Measurements from ENCODE around the gene LYPD6B. TPM values are rescaled to one million over a fixed set of nuclear protein-coding genes. Genes with fewer than 3 reads are reported as not detected.
A peak's percentile ranks its signal among the peaks of the same experiment; 100 is the strongest.

The LYPD6B gene
- total RNA-seq (9.4 TPM), polyA plus RNA-seq (ENCODE audit: insufficient read depth, low read depth, low replicate concordance) (17.6 TPM)
- long read RNA-seq, donor 1, partial matches to known transcripts: 0 of 1 reads
- long read RNA-seq, donor 1, other reads (novel, unspliced or antisense): 0 of 1 reads
- long read RNA-seq, donor 2, partial matches to known transcripts: 0 of 3 reads
- long read RNA-seq, donor 2, other reads (novel, unspliced or antisense): 0 of 3 reads
- long read RNA-seq, donor 3, partial matches to known transcripts: 5 of 6 reads
- long read RNA-seq, donor 3, other reads (novel, unspliced or antisense): 0 of 6 reads
- long read RNA-seq, donor 4, transcript LYPD6B-204 (6 exons, 1,248 nt): major isoform, 6 of 7 reads
- long read RNA-seq, donor 4, partial matches to known transcripts: 0 of 7 reads
- long read RNA-seq, donor 4, other reads (novel, unspliced or antisense): 0 of 7 reads
- long read RNA-seq, donor 5: 0 reads
- long read RNA-seq, donor 6, partial matches to known transcripts: 0 of 5 reads
- long read RNA-seq, donor 6, other reads (novel, unspliced or antisense): 0 of 5 reads
- long read RNA-seq, donor 7, partial matches to known transcripts: 0 of 9 reads
- long read RNA-seq, donor 7, other reads (novel, unspliced or antisense): 8 of 9 reads
- long read RNA-seq, donor 8, partial matches to known transcripts: 0 of 5 reads
- long read RNA-seq, donor 8, other reads (novel, unspliced or antisense): 0 of 5 reads
- long read RNA-seq, donor 9, partial matches to known transcripts: 0 of 3 reads
- long read RNA-seq, donor 9, other reads (novel, unspliced or antisense): 0 of 3 reads
- long read RNA-seq, donor 10, partial matches to known transcripts: 0 of 2 reads
- long read RNA-seq, donor 10, other reads (novel, unspliced or antisense): 0 of 2 reads

DNA sequence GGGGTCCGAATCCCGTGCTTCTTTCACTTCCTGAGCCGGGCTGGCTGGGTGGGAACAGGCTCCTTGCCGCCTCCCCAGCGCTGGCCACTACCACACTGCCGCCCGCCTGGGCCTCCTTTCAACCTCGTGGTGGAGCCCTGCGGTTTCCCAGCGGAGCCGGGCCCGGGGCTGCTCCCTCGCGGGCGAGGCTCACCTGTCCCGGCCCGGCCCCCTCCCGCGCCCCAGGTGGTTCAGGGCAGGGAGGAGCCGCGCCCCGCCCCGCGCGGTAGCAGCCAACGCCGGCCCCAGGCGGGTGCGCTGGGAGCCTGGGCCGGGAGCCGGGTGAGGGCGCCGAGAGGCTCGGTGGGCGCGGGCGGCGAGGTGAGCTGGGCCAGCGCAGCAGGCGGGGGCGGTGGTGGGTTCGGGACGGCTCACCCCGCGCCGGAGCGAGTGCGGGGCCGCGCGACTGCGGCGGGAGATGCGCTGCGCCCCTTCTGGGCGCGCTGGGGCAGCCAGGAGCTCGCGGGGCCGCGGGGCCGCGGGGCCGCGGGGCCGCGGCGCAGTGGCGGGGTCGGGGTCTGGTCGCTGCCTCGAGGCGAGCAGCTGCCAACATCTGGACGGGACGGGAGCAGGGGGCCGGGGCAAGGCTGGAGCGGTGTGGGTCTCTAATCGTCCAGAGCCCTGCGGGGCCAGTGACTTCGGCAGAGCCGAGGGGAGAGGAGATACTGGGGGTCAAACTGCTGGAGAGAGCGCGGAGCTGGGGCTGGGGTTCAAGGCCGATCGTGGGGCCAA is at the start of gene LYPD6B:
LYPD6B (plus strand) TSS at position 258 of the 771 bp plus-strand sequence. CDS start 92,250 bp downstream, outside the sequence.
- FAIRE-seq: no peak
- intact Hi-C loops (cut with DNase I): no loop called here
- peak within 1 kb of the TSS in 1 of 3 donors; percentile 26 for H3K9ac ChIP-seq (ENCODE audit: low read length in 3 of 3)
- H3K9me3 ChIP-seq (ENCODE audit: control insufficient read depth in 2 of 3, insufficient read depth in 1 of 3, low read length in 3 of 3): no peaks in the 10 kb centered on the region
- peak; percentile 12 for TF ChIP-seq CTCF (IDR thresholded peaks at IDR 0.05; ENCODE audit: borderline replicate concordance, extremely low read depth, insufficient read depth)
- no peaks in the 10 kb centered on the region for H3K27me3 ChIP-seq (ENCODE audit: control insufficient read depth, insufficient read depth, low read length)
- no peaks in the 10 kb centered on the region for H3K4me1 ChIP-seq (ENCODE audit: control insufficient read depth in 2 of 3, insufficient read depth in 2 of 3, low read depth in 1 of 3, low read length in 3 of 3)
- H3K36me3 ChIP-seq (ENCODE audit: control insufficient read depth in 2 of 3, insufficient read depth in 3 of 3, low read length in 3 of 3): no peaks in the 10 kb centered on the region
- no peak within 1 kb of the TSS for H3K27ac ChIP-seq (ENCODE audit: low read depth in 2 of 2, low read length in 2 of 2)
- peak within 1 kb of the TSS; percentile 30 to 44 (median 39) for H3K4me3 ChIP-seq (ENCODE audit: low read length in 3 of 3)
- DNase-seq: peak; percentile 66 to 81 (median 74)

GRCh38 chr2:148989882-148990493 is 48.5 kb upstream of the LYPD6B start:
- Histone ChIP-seq H3K9me3 (ENCODE audit: control insufficient read depth in 2 of 3, insufficient read depth in 1 of 3, low read length in 3 of 3) (no peaks in the 10 kb centered on the region), H3K36me3 (ENCODE audit: control insufficient read depth in 2 of 3, insufficient read depth in 3 of 3, low read length in 3 of 3) (no peaks in the 10 kb centered on the region), H3K27me3 (ENCODE audit: control insufficient read depth, insufficient read depth, low read length) (no peaks in the 10 kb centered on the region), H3K27ac (ENCODE audit: low read depth in 2 of 2, low read length in 2 of 2) (no peak overlapping the region), H3K9ac (ENCODE audit: low read length in 3 of 3) (no peak overlapping the region), H3K4me1 (ENCODE audit: control insufficient read depth in 2 of 3, insufficient read depth in 2 of 3, low read depth in 1 of 3, low read length in 3 of 3) (no peaks in the 10 kb centered on the region), H3K4me3 (ENCODE audit: low read length in 3 of 3) (no peak overlapping the region)
- DNase-seq (peak in 4 of 5 donors; percentile 67 to 94 (median 84)), FAIRE-seq (peak; percentile 87)
- intact Hi-C loops (cut with DNase I): no loop called here
- TF ChIP-seq CTCF (IDR thresholded peaks at IDR 0.05; ENCODE audit: borderline replicate concordance, extremely low read depth, insufficient read depth): peak; percentile 72

- FAIRE-seq (no peak), DNase-seq (no peak)
- Histone ChIP-seq H3K4me1 (ENCODE audit: control insufficient read depth in 2 of 3, insufficient read depth in 2 of 3, low read depth in 1 of 3, low read length in 3 of 3) (no peaks in the 10 kb centered on the region), H3K9ac (ENCODE audit: low read length in 3 of 3) (no peak overlapping the region), H3K36me3 (ENCODE audit: control insufficient read depth in 2 of 3, insufficient read depth in 3 of 3, low read length in 3 of 3) (no peaks in the 10 kb centered on the region), H3K9me3 (ENCODE audit: control insufficient read depth in 2 of 3, insufficient read depth in 1 of 3, low read length in 3 of 3) (no peaks in the 10 kb centered on the region), H3K4me3 (ENCODE audit: low read length in 3 of 3) (no peak overlapping the region), H3K27ac (ENCODE audit: low read depth in 2 of 2, low read length in 2 of 2) (no peak overlapping the region), H3K27me3 (ENCODE audit: control insufficient read depth, insufficient read depth, low read length) (no peaks in the 10 kb centered on the region)
- TF ChIP-seq CTCF (IDR thresholded peaks at IDR 0.05; ENCODE audit: borderline replicate concordance, extremely low read depth, insufficient read depth): no peak
- intact Hi-C loops (cut with DNase I): no loop called here
These were observed 47.5 kb upstream of the LYPD6B start for GRCh38 chr2:148990968-148991367.

Measured in kidney (tissue), 22 donors.